Measurements from ENCODE around the gene ATRX.
"Not testable (repeated sequence)": the region's sequence is repeated elsewhere in the genome, so short reads cannot be mapped to it uniquely, and the experiment has no call there.

ATRX gene

DNA sequence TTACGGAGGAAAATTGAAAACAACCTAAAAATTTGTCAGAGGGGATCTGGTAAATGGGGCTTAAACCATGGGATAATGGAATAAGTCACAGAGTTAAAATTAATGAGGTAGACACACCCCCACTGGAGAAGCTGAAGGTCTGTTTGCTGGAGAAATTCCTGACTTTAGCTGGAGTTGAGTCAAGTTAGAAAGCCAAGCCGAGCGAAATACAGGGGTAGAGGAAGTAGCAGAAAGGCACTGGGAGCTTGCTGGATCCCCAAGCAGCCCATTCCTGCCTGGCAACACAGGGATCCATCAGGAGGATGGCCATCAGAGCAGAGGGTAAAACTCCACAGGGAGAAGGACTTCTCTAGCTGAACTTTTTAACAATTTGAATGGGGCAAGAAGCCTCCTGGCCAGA is 163.8 kb downstream of the ATRX start:
- peaks cover 4% of the 10 kb centered on the region for H3K4me1 ChIP-seq (ENCODE audit: insufficient read depth, insufficient read length)
- peaks cover 7% of the 10 kb centered on the region for H3K36me3 ChIP-seq (ENCODE audit: insufficient read depth, insufficient read length, low read length)
- H3K4me3 ChIP-seq (ENCODE audit: insufficient read length, low read depth): no peak overlapping the region
- DNase-seq (ENCODE audit: low read depth, low spot score): no peak
- H3K9ac ChIP-seq (ENCODE audit: insufficient read length, low read depth): no peak overlapping the region
- H3K27me3 ChIP-seq (ENCODE audit: insufficient read depth, insufficient read length): no peaks in the 10 kb centered on the region
- TF ChIP-seq ZNF274 (IDR thresholded peaks at IDR 0.05; ENCODE audit: low read depth, low read length) (no peak), SUZ12 (IDR thresholded peaks at IDR 0.05; ENCODE audit: extremely low read depth, insufficient read depth, insufficient read length) (no peak), YY1 (IDR thresholded peaks at IDR 0.05; ENCODE audit: insufficient read depth, insufficient read length) (no peak)
- H3K9me3 ChIP-seq (ENCODE audit: insufficient read depth, low read length): no peaks in the 10 kb centered on the region

DNA sequence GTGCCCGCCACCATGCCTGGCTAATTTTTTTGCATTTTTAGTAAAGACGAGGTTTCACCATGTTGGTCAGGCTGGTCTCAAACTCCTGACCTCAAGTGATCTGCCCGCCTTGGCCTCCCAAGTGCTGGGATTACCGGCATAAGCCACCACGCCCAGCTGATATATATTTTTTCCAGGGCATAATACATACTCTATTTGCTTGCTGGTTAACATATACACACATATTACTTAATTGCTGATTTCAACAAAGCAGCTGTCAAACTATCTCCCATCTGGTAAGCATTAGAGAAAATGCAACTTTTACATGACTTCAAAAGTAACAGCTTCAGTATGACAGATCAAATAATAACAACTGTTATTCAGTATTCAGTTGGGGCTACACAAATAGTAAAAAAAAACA is 164.6 kb downstream of the ATRX start:
- DNase-seq (ENCODE audit: low read depth, low spot score); H3K4me1 ChIP-seq (ENCODE audit: insufficient read depth, insufficient read length); H3K4me3 ChIP-seq (ENCODE audit: insufficient read length, low read depth); H3K27me3 ChIP-seq (ENCODE audit: insufficient read depth, insufficient read length); H3K36me3 ChIP-seq (ENCODE audit: insufficient read depth, insufficient read length, low read length); H3K9ac ChIP-seq (ENCODE audit: insufficient read length, low read depth); H3K9me3 ChIP-seq (ENCODE audit: insufficient read depth, low read length): not testable (repeated sequence)

DNA sequence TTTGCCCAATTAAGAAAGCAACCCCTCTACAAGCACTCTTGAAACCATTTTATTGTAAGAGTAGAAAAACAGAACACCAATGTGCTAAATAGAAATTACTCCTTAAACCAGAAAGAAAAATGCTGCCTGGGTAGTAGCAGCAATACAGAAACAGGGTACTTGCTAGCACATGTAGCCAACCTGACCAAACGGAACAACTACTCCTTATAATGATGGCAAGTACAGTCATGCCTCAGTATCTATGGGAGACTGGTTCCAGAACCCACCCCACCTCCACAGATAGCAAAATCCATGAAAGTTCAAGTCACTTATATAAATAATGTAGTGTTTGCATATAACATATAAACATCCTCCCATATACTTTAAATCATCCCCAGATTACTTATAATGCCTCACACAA is 168.8 kb downstream of the ATRX start:
- Histone ChIP-seq H3K4me1 (ENCODE audit: insufficient read depth, insufficient read length) (no peaks in the 10 kb centered on the region), H3K4me3 (ENCODE audit: insufficient read length, low read depth) (no peak overlapping the region), H3K36me3 (ENCODE audit: insufficient read depth, insufficient read length, low read length) (peaks cover 22% of the 10 kb centered on the region), H3K9me3 (ENCODE audit: insufficient read depth, low read length) (no peaks in the 10 kb centered on the region), H3K9ac (ENCODE audit: insufficient read length, low read depth) (no peak overlapping the region), H3K27me3 (ENCODE audit: insufficient read depth, insufficient read length) (no peaks in the 10 kb centered on the region)
- DNase-seq (ENCODE audit: low read depth, low spot score): no peak
- TF ChIP-seq SUZ12 (IDR thresholded peaks at IDR 0.05; ENCODE audit: extremely low read depth, insufficient read depth, insufficient read length) (no peak), YY1 (IDR thresholded peaks at IDR 0.05; ENCODE audit: insufficient read depth, insufficient read length) (no peak), ZNF274 (IDR thresholded peaks at IDR 0.05; ENCODE audit: low read depth, low read length) (no peak)

DNA sequence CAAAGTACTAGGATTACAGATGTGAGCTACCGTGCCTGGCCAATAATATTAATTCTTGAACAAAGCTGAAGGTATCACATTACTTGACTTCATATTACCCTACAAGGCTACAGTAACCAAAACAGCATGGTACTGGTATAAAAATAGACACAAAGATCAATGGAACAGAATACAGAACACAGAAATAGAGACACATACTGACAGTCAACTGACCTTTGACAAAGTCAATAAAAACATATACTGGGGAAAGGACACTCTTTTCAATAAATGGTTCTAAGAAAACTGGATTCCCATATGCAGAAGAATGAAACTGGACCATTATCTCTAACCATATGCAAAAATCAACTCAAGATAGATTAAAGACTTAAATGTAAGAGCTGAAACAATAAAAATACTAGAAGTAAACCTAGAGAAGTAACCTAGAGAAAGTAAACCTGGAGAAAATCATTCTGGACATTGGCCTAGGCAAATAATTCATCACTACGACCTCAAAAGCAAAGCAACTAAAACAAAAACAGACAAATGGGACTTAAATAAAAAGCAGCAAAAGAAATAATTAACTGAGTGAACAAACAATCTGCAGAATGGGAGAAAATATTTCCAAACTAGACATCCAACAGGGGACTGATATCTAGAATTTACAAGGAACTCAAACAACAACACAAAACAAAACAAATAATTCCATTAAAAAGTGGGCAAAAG is 182.2 kb downstream of the ATRX start:
- Histone ChIP-seq H3K4me3 (ENCODE audit: insufficient read length, low read depth) (no peak overlapping the region), H3K4me1 (ENCODE audit: insufficient read depth, insufficient read length) (no peaks in the 10 kb centered on the region), H3K9me3 (ENCODE audit: insufficient read depth, low read length) (no peaks in the 10 kb centered on the region), H3K9ac (ENCODE audit: insufficient read length, low read depth) (no peak overlapping the region), H3K27me3 (ENCODE audit: insufficient read depth, insufficient read length) (no peaks in the 10 kb centered on the region), H3K36me3 (ENCODE audit: insufficient read depth, insufficient read length, low read length) (peaks cover 8% of the 10 kb centered on the region)
- no peak for DNase-seq (ENCODE audit: low read depth, low spot score)
- TF ChIP-seq SUZ12 (IDR thresholded peaks at IDR 0.05; ENCODE audit: extremely low read depth, insufficient read depth, insufficient read length) (no peak), ZNF274 (IDR thresholded peaks at IDR 0.05; ENCODE audit: low read depth, low read length) (no peak), YY1 (IDR thresholded peaks at IDR 0.05; ENCODE audit: insufficient read depth, insufficient read length) (no peak)

DNA sequence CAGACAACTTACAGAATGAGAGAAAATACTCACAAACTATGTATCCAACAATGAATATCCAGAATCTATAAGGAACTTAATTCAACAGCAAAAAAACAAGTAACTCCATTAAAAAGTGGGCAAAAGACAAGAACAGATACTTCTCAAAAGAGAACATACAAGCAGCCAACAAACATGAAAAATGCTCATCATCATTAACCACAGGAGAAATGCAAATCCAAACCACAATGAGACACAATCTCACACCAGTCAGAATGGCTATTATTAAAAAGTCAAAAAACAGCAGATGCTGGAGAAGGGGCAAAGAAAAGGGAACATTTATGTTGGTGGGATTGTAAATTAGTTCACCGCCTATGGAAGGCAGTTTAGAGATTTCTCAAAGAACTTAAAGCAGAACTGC is 188.5 kb downstream of the ATRX start:
- DNase-seq (ENCODE audit: low read depth, low spot score): no peak
- no peak overlapping the region for H3K9ac ChIP-seq (ENCODE audit: insufficient read length, low read depth)
- no peak overlapping the region for H3K4me3 ChIP-seq (ENCODE audit: insufficient read length, low read depth)
- TF ChIP-seq ZNF274 (IDR thresholded peaks at IDR 0.05; ENCODE audit: low read depth, low read length) (no peak), SUZ12 (IDR thresholded peaks at IDR 0.05; ENCODE audit: extremely low read depth, insufficient read depth, insufficient read length) (no peak), YY1 (IDR thresholded peaks at IDR 0.05; ENCODE audit: insufficient read depth, insufficient read length) (no peak)
- peaks cover 7% of the 10 kb centered on the region for H3K36me3 ChIP-seq (ENCODE audit: insufficient read depth, insufficient read length, low read length)
- H3K27me3 ChIP-seq (ENCODE audit: insufficient read depth, insufficient read length): no peaks in the 10 kb centered on the region
- H3K4me1 ChIP-seq (ENCODE audit: insufficient read depth, insufficient read length): no peaks in the 10 kb centered on the region
- H3K9me3 ChIP-seq (ENCODE audit: insufficient read depth, low read length): no peaks in the 10 kb centered on the region

DNA sequence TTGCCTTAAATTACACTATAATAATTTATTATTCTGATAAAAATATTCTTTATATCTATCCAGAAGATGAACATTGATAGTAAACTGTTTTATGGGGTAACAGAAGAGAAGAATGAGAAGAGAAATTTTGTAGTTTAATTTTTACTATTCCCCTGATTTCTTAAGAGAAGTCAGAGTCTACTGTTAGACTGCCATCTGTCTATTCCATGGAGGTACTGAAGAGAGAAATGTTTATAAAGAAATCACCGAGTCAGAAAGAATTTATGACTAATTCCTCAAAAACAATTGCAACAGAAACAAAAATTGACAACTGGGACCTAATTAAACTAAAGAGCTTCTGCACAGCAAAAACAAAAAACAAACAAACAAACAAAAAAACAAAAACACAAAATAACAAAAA is 188.9 kb downstream of the ATRX start:
- H3K36me3 ChIP-seq (ENCODE audit: insufficient read depth, insufficient read length, low read length): peaks cover 7% of the 10 kb centered on the region
- no peak overlapping the region for H3K9ac ChIP-seq (ENCODE audit: insufficient read length, low read depth)
- TF ChIP-seq ZNF274 (IDR thresholded peaks at IDR 0.05; ENCODE audit: low read depth, low read length) (no peak), SUZ12 (IDR thresholded peaks at IDR 0.05; ENCODE audit: extremely low read depth, insufficient read depth, insufficient read length) (no peak), YY1 (IDR thresholded peaks at IDR 0.05; ENCODE audit: insufficient read depth, insufficient read length) (no peak)
- H3K4me1 ChIP-seq (ENCODE audit: insufficient read depth, insufficient read length): no peaks in the 10 kb centered on the region
- H3K9me3 ChIP-seq (ENCODE audit: insufficient read depth, low read length): no peaks in the 10 kb centered on the region
- no peak for DNase-seq (ENCODE audit: low read depth, low spot score)
- no peak overlapping the region for H3K4me3 ChIP-seq (ENCODE audit: insufficient read length, low read depth)
- H3K27me3 ChIP-seq (ENCODE audit: insufficient read depth, insufficient read length): no peaks in the 10 kb centered on the region

DNA sequence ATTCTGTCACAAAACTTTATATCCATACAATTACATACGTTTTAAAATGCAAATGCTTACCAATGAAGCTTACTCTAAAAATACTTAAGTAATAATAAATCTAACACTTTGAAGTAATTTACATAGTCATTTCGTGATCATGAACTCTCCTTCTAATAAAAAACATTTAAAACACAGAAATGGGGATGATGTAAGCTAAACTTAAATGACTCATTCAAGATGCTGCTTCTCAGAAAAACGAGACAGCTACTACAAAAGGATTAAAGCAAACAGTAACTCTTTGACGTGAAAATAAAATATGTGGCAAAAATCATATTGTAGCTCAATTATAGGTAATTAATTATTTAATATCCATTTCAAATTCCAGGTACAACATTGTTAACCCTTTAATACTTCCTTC is 190.2 kb downstream of the ATRX start:
- no peaks in the 10 kb centered on the region for H3K9me3 ChIP-seq (ENCODE audit: insufficient read depth, low read length)
- no peak for TF ChIP-seq ZNF274 (IDR thresholded peaks at IDR 0.05; ENCODE audit: low read depth, low read length)
- TF ChIP-seq YY1 (IDR thresholded peaks at IDR 0.05; ENCODE audit: insufficient read depth, insufficient read length): no peak
- TF ChIP-seq SUZ12 (IDR thresholded peaks at IDR 0.05; ENCODE audit: extremely low read depth, insufficient read depth, insufficient read length): no peak
- peaks cover 7% of the 10 kb centered on the region for H3K36me3 ChIP-seq (ENCODE audit: insufficient read depth, insufficient read length, low read length)
- H3K27me3 ChIP-seq (ENCODE audit: insufficient read depth, insufficient read length): no peaks in the 10 kb centered on the region
- no peak overlapping the region for H3K9ac ChIP-seq (ENCODE audit: insufficient read length, low read depth)
- H3K4me3 ChIP-seq (ENCODE audit: insufficient read length, low read depth): no peak overlapping the region
- no peak for DNase-seq (ENCODE audit: low read depth, low spot score)
- no peaks in the 10 kb centered on the region for H3K4me1 ChIP-seq (ENCODE audit: insufficient read depth, insufficient read length)

Measured in NT2/D1 (cell line).